Gastrocnemius medialis (tissue), 4 donors: Measurements from ENCODE around the gene PSMA4.

ENCODE experiments used
- POLR2A ChIP-seq, 2 donors: fragments of 450-650 bp; IDR thresholded peaks; one replicate each; pipeline ENCODE4 v1.6.1; 2017; ENCODE audit warnings: antibody characterized with exemption in 2 of 2, mild to moderate bottlenecking in 2 of 2, moderate library complexity in 2 of 2
- TF ChIP-seq, protein P1 (sequence below), 5 experiments: fragments of 450-650 bp in 3 of 5; fragments of 200-600 bp in 2 of 5; sonication (generic) in 2 of 5; IDR thresholded peaks in 4 of 5; conservative IDR thresholded peaks in 1 of 5; 1 replicate in 4 of 5; 2 replicates in 1 of 5; pipeline ENCODE4 v1.5.1; 2016 to 2019; ENCODE audit warnings: antibody characterized with exemption in 5 of 5, mild to moderate bottlenecking in 3 of 5, moderate library complexity in 3 of 5

- TF ChIP-seq, protein P1, sequence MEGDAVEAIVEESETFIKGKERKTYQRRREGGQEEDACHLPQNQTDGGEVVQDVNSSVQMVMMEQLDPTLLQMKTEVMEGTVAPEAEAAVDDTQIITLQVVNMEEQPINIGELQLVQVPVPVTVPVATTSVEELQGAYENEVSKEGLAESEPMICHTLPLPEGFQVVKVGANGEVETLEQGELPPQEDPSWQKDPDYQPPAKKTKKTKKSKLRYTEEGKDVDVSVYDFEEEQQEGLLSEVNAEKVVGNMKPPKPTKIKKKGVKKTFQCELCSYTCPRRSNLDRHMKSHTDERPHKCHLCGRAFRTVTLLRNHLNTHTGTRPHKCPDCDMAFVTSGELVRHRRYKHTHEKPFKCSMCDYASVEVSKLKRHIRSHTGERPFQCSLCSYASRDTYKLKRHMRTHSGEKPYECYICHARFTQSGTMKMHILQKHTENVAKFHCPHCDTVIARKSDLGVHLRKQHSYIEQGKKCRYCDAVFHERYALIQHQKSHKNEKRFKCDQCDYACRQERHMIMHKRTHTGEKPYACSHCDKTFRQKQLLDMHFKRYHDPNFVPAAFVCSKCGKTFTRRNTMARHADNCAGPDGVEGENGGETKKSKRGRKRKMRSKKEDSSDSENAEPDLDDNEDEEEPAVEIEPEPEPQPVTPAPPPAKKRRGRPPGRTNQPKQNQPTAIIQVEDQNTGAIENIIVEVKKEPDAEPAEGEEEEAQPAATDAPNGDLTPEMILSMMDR (IDR thresholded peaks at IDR 0.05 in 4 of 5, conservative IDR thresholded peaks at IDR 0.05 in 1 of 5): no peak
- no peak for TF ChIP-seq POLR2A (IDR thresholded peaks at IDR 0.05)
These were observed 47.4 kb upstream of the PSMA4 start for GRCh38 chr15:78492872-78493271.
